HG02571 (cell line): Measurements from ENCODE around the gene TUBB4A.

Source experiments
- ATAC-seq: cut with Tn5 transposase; IDR thresholded peaks from one replicate; pipeline ENCODE4 v1.9.1; 2021; ENCODE audit warnings: mild to moderate bottlenecking, moderate library complexity; ENCODE audit not compliant: unreplicated experiment

Gene TUBB4A

GRCh38 chr19:6446452-6446851 is 55.7 kb downstream of the TUBB4A start:
- ATAC-seq = no peak
